ENCODE data around the gene OR10J4.
"Not testable (repeated sequence)": the region's sequence is repeated elsewhere in the genome, so short reads cannot be mapped to it uniquely, and the experiment has no call there.

OR10J4 gene

DNA sequence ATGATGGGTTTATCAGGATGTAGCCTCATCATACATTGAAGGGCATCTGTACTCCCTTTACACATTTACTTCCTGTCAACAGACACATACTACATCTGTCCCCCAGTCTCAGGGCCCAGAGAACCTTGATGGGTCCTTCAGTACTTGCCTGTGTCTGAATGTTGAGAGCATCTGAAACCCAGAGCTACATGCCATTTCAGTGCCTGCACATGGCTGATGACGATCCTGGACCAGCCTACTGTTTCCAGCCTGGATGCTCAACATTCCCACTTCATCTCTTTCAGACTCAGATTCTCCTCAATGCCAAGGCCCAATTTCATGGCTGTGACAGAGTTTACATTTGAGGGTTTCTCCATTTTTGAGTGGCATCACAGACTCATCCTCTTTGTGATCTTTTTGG lies at the start of gene OR10J4:
Gene OR10J4, plus strand, starts transcription at position 301 of the 400 bp plus-strand sequence.
- DNase-seq (ENCODE audit: low read depth): no peak

- no peak for DNase-seq (ENCODE audit: low read depth)
These were observed 25.2 kb upstream of the OR10J4 start for GRCh38 chr1:159406821-159407220.

GRCh38 chr1:159408862-159409400 lies 23.1 kb upstream of the OR10J4 start:
- no peak for DNase-seq (ENCODE audit: low read depth)

- DNase-seq (ENCODE audit: low read depth): no peak
These were observed 10.2 kb upstream of the OR10J4 start for GRCh38 chr1:159421821-159422220.

DNA sequence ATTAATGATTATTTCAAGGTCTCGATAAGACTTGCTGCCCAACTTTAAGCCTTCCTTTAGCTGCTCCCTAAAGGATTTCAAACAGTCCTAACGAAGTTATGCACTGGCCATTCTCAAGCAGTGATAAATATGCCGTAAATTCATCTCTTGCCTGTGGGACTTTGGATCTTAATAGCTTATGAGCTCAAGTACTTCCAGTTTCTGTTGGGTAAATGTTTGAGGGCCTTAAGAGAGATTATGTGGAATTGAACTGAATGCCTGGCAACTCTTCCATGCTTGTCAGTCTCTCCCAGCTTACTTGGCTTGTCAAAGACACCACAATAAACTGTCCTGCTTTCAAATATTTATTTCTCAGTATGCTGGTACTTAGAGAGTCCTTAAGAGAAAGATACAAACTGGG lies 3.5 kb upstream of the OR10J4 start:
- DNase-seq (ENCODE audit: low read depth): no peak

DNA sequence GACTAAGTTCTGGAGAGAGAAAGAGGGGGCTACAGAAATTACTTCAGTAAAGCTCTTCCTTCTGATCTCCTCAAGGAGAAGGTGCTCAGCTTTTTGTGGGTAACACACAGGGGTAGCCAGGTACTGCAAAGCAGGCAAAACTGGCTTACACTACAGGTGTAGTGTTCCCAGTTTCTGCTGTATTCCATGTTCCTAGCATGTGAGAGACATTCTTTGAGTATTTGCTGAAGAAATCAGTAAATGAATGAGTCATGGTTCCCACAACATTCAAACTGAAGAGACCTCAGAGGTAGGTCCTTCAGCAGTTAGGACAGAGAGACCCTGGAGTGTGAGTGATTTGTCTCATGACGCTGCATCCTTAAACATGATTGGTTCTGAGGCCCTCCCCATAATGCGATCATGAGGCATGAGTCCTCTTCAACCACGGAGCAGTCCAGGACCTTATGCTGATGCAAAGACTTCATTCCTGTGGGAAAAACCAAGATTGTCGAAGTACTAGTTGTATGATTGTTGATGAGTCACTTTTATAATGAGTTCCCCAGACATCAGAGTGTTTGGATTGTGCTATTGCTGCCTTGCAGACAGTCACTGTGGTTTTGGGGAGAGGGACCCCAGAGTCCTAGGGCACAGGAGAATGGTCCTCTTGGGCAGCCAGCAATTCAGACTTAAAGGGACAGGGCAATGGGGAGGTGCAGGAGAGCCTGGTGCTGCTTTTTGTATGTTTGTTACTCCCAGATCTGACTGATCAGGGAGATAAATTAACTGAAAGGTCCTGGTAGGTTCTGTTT lies 2.7 kb upstream of the OR10J4 start:
- DNase-seq (ENCODE audit: low read depth): no peak

DNA sequence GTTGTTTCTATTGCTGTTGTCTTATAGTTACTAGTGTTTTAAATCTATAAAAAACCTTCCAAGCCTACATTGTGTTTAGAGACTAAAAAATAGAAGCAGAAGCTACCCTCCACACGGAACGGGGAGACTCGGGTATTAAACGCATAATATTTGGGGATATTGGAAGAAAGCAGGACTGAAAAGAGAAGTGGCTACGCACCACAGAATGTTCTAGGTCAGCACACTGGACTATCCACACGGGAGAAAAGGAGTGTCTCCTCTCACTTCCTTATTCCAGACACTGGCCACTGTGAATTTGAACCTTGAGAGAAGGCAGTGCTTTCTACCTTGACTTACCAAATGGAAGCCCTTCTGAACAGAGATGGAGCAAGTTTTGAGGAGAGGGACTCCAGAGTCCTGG lies 1.0 kb upstream of the OR10J4 start:
- no peak for DNase-seq (ENCODE audit: low read depth)

GRCh38 chr1:159436469-159436868 lies 4.5 kb downstream of the OR10J4 start:
- no peak for DNase-seq (ENCODE audit: low read depth)

- DNase-seq (ENCODE audit: low read depth): no peak
These were observed 7.4 kb downstream of the OR10J4 start, which contains the start of gene OR10J1 for GRCh38 chr1:159439422-159439821. OR10J1 (plus strand) TSS chr1:159439722; CDS start chr1:159439792, 70 bp downstream.

DNA sequence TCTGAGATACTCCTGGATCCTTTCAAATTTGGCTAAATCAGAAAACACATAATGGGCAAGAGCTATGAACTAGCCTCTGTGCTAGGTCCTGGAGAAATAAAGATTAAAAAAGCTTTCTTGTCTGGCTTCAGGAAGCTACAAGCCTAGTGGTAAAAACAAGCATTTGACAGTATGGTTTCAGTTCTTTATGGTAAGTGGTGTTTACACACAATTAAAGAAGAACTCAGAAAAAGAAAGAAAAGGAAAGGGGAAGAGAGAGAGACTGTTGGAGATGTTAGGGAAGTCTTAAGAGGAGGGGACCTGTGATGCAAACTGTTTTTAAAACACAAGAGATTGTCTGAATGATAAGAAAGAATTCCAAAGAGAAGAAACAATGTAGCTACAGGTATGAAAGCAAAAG lies 9.4 kb downstream of the OR10J4 start:
- no peak for DNase-seq (ENCODE audit: low read depth)

DNA sequence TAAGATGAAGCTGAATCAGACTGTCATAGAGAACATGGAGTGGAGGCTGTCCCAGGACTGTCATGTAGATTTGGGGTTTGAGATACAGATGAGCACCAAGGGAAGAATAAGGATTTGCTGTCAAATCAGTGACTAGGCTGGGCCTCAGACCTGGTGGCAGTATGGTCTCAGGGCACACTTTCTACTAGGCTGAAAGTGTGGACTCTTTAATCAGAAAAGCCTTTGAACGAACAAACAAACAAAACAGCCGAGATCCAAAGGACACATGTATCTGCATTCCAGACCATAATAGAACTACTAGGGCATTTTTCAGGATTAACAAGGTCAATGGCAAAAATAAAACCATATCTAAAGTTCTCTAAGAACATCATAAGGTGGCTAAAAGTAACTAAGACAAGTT lies 10.4 kb downstream of the OR10J4 start:
- DNase-seq (ENCODE audit: low read depth): no peak

DNA sequence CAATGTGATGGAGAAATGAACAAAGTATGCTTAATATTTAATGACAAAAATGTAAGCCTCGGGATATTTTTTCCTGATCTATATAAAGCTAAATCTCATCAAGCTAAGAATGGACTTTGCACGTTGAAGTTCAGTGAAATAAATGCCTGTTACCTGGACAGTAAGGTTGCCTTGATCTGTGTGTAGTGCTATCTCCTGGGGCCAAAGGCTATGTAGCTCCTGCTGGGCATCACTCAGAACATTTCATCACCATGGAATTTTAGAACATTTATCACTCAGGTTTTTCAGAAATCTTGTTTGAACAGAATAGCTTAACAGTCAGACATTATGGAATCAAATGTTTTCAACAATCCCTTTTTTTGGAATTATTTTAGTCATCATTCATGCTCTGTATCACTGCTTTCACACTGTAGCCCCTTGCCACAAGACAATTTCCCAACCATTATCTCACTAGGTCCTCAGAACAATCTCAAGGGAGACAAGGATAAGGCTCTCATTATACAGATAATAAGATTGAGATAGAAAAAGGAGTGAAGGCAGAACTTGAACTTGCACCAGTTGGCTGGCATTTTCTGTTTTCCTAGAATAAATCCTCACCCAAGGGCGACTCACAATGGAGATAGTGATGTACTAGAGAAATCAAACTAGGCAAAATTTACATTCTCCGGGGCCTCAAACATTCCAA lies 11.2 kb downstream of the OR10J4 start:
- no peak for DNase-seq (ENCODE audit: low read depth)

GRCh38 chr1:159444511-159444910 lies 12.5 kb downstream of the OR10J4 start:
- no peak for DNase-seq (ENCODE audit: low read depth)

GRCh38 chr1:159448181-159448580 lies 16.2 kb downstream of the OR10J4 start:
- DNase-seq (ENCODE audit: low read depth): no peak

DNA sequence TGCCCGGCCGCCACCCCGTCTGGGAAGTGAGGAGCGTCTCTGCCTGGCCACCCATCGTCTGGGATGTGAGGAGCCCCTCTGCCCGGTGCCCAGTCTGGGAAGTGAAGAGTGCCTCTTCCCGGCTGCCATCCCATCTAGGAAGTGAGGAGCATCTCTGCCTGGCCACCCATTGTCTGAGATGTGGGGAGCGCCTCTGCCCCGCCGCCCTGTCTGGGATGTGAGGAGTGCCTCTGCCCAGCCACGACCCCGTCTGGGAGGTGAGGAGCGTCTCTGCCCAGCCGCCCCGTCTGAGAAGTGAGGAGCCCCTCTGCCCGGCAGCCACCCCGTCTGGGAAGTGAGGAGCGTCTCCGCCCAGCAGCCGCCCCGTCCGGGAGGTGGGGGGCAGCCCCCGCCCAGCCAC lies 17.6 kb downstream of the OR10J4 start:
- DNase-seq (ENCODE audit: low read depth): not testable (repeated sequence)

DNA sequence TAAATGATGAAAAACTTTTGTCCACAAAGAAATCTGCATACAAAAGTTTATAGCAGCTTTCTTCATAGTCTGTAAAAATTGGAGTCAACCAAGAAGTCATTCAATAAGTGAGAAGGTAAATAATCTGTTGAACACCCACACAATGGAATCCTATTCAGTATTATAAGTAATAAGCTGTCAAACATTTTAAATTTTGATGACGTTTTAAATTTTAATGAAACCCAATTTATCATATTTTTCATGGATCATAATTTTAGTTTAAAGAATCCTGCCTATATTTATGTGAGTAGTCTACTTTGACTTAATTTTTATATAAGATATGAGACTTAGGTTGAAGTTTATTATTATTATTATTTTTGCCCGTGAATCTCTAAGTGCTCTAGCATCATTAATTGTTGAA lies 27.5 kb downstream of the OR10J4 start:
- no peak for DNase-seq (ENCODE audit: low read depth)

DNA sequence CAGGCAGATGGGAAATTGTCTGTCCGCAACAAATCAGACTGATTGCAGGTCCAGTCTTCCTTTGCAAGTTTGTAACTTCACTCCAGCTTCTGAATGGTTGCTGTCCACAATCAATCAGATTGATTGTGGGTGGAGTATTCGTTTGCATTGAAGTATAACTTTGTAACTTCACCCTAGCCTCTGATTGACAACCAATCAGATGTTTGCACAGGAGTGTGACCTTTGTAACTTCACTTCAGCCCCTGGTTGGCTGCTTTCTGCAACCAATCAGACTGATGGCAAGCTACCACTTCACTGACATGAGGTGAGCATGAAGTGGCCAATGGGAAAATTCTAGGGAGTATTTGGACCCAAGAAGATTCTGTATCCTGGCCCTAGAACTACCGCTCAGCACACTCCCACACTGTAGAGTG lies 33.2 kb downstream of the OR10J4 start:
- DNase-seq (ENCODE audit: low read depth): no peak

DNA sequence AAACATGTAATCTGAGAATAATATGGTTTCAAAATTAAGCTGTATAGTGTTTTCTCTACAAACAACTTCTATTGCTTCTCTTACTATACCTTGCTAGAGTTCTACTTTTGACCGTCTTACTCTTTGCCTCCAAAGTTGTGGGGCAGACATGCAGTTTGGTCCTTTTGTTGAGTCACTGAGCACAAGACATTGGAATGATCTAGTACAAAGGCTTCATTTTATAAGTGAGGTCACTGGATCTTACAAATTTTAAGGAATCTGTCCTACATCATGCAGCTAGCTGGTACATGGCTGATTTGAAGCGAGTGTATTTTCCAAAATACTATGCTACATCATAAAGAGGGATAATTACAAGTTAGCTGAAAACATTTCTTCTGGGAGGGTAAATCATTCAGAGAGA lies 36.3 kb downstream of the OR10J4 start:
- no peak for DNase-seq (ENCODE audit: low read depth)

DNA sequence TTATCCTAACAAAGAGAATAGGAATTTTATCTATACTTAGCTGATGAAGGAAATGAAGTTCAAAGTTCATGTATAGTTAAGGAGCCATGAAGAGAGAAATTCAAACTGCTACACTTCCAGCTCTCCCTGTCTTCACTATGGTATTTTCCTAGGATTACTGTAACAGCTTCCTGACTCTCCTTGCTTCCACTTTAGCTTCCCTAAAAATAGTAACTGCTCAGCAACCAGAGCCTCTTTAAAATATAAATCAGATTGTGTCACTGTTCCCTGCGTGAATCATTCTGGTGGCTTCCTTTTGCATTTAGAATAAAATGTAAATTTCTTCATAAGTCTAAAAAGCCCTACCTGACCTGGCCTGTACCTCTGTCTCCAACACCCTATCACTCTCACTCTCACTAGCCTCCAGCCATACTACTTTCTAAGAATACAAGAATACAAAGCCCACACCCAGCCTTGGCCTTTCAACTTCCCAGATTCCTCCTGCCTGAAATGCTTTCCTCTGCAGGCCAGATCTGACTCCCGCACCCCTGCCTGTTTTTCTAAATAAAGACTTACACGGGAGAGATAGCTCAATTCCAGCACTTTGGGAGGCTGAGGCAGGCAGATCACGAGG lies 38.0 kb downstream of the OR10J4 start:
- no peak for DNase-seq (ENCODE audit: low read depth)

DNA sequence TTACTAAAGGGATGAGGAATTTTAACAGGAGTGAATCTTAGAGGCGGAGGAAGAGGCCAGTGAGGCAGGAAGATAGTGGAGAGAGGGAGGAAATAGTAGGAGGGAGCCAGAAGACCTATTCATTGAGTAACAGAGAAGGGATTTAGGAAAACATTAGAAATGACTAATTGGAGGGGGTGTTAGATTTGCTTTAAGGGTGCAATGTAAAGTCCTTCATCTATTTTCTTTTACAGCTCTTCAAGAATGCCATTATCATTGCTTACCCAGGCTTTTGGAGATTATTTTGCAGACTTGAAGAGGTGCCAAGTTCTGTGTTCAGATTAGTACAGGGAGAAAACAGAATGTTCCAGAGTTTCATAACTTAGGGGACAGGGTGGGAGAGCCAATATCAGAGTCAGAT lies 41.3 kb downstream of the OR10J4 start:
- no peak for DNase-seq (ENCODE audit: low read depth)

DNA sequence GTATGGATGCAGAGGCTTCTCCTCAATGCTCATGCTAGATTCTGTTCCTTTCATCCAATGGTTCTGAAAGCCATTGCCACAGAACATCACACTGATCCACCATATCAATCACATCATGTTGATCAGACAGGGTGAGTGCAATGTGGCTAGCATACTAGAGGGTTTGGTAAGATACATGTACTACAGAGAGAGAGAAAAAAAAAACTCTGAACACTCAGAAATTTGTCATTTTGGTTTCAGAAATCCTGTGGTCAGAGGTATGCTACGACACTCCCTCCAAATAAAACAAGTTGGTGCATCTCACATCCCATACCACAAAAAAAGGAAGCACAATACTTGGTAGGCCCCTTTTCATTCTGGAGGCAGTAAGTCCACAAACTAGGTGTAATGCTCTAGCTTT lies 42.9 kb downstream of the OR10J4 start:
- no peak for DNase-seq (ENCODE audit: low read depth)

Measured in stimulated activated CD8-positive, alpha-beta memory T cell treated with anti-CD3 and anti-CD28 coated beads, Interleukin-7, amount 100 ng/mL, for 24 hours (primary cell).